ENCODE results near the gene STPG1.

Gene STPG1

GRCh38 chr1:24425922-24426321, 12.3 kb upstream of the STPG1 start:
- no peak for DNase-seq

- no peak for DNase-seq
These were observed 11.9 kb upstream of the STPG1 start for GRCh38 chr1:24425441-24425840.

DNA sequence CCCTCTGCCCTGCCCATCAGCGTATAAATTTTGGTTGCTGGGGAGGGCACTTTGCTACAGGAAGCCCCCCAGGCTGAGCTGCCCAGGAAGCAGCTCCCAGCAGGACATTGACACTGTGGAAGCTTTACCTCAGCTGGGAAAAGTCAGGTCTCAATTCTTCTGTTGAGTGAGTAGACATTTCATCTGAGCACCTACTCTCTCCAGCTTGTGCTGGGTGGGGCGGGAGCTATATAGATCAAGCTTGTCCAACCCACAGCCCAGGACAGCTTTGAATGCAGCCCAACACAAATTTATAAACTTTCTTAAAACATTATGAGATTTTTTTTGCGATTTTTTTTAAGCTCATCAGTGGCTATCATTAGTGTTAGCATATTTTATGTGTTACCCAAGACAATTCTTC, 11.4 kb upstream of the STPG1 start:
- no peak for DNase-seq

DNA sequence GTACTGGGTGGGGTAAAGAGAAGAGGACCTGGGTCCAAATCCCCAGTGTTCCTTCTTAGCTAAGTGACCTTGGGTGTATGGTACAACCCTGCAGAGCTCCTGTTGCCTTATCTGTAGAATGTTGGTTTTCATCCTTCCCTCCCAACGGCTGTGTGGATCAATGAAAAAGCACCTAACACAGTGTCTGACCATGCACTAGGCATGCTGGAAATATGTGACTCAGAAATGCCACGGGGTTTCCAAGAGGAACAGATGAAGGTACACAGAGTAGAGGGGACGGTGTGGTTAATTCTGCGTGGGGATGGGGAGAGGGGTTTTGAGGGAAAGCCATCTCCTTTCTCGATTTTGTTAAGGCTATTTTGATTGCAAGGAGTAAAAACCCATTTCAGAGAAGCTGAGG, 10.6 kb upstream of the STPG1 start:
- no peak for DNase-seq

GRCh38 chr1:24421502-24421901, 7.9 kb upstream of the STPG1 start:
- DNase-seq = no peak

- no peak for DNase-seq
These were observed 7.0 kb upstream of the STPG1 start for GRCh38 chr1:24420547-24420946.

DNA sequence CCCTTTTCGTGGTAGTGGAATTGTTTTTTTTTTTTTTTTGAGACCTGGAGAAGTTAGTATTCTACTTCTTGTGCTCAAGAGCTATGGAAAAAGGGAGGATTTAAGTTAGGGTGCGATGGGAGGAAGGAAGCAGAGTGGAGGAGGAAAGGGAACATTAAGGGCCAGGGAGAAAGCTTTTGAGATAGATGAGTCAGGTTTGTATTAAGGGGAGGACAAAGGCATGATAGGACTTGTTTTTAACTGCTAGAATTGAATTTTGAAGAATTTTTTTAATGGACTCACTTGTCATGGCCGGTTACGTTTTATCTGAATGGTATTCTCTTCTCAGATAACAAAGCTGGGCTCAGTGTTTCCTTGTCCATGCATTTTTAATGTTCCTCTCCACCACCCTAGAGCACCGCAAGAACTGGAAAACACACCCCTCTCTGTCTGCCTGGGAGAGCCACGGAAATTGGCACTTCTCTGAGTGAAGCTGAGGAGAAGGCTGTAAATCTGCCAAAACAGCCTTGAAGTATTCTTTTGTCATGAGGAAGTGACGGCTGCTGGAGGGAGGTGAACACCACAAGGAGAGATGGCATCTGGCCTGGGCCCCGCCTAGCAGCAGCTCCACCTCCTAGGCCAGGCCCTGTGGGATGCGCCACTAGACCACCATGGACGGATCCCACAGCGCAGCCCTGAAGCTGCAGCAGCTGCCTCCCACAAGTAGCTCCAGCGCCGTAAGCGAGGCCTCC, 5.5 kb upstream of the STPG1 start:
- DNase-seq = peak; percentile 83

DNA sequence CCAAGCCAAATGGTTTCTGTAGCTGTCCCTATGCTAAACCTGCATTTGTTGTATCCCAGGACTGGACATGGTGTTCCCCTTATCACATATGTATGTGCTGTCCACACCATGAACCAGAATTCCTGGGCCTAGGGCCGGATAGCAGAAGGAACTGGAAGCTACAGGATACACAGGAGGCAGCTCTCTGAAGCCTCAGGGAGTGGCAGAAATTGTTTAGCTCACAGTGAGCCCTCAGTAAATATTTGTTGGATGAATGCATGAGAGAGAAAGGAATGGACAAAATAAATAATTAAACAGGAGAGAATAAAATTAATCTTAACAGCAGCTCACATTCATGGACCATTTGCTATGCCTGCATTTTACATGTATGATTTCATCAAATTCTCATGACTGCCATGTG, 4.1 kb upstream of the STPG1 start:
- DNase-seq = no peak

- no peak for DNase-seq
These were observed 3.2 kb upstream of the STPG1 start for GRCh38 chr1:24416666-24417391.

DNA sequence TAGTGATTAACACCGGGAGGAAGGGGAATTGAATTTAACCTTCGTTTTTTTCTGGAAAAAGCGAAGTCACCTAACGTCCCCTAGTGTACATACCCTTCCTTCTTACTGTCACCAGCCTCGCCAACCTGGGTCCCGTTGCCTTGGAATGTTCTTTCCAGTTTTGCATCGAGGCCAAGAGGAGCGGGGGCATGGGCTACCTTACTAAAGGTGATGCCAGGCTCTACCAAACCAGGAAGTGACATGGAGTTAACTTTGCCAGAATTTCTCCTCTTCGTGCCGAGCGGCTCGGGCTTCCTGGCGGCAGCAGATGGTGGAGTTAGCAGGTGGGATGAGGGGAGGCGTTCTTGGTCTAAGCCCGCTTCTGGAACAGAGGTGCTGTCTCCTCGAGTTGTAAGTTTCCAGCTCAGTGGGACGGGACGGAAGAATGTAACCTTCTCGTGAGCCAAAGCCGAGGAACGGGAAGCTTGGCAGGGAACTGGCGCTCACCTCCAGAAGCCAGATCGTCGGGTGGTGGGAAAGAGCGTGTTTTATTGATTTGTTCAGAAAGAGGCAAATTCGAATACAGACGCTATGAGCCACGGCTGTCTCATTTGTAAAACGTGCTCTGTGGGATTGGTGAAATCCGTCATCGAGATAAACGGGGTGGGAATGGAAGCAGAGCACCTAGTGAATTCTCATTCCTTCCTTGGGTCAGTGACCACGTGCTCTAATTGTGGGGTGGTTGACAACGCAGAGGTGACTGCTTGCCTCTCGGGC, 2.5 kb upstream of the STPG1 start:
- peak; percentile 19 for DNase-seq

- peak; percentile 98 for DNase-seq
These were observed 1.8 kb upstream of the STPG1 start, which contains the start of gene NIPAL3 for GRCh38 chr1:24415334-24415909. NIPAL3 (plus strand) TSS chr1:24415802; CDS start chr1:24419548, 3,746 bp downstream.

- DNase-seq = no peak
These were observed 1.3 kb upstream of the STPG1 start for GRCh38 chr1:24414775-24415333.

- DNase-seq = no peak
These were observed 1.2 kb downstream of the STPG1 start for GRCh38 chr1:24412408-24412807.

DNA sequence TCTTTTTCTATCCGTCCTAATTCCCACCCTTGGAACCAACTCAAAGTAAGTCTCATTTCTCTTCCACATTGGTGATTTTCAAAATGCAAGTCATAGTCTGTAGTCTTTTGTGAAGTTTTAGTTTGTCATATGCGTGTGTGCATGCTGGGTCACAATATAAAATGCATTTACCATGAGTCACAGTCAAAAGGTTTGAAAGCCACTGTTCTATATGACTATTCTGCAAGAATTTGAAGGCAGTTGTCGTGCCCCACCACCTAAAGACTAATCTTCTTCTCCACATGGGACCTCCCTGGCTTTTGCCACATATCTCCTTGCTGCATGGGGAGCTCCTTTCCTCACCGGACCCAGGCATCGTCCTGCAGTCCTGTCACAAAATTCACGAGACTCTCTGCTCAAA, 1.6 kb downstream of the STPG1 start:
- no peak for DNase-seq

- DNase-seq = no peak
These were observed 2.8 kb downstream of the STPG1 start for GRCh38 chr1:24410750-24411149.

GRCh38 chr1:24409535-24409934, 4.0 kb downstream of the STPG1 start:
- DNase-seq = no peak

GRCh38 chr1:24406788-24407187, 6.8 kb downstream of the STPG1 start:
- no peak for DNase-seq

DNA sequence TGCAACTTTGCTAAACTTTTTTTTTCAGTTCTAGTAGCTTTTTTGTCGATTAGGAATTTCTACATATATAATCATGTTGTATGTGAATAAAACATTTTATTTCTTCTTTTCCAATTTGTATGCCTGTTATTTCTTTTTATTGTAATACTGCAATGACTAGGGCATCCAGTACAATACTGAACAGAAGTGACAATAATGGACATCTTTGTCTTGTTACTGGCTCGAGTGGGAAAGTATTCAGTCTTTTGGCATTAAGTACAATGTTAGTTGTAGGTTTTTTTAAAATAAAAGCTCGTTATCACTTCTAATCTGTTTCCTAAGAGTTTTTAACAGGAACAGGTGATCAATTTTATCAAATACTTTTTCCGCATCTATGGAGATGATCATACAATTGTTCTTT, 9.8 kb downstream of the STPG1 start:
- DNase-seq = no peak

DNA sequence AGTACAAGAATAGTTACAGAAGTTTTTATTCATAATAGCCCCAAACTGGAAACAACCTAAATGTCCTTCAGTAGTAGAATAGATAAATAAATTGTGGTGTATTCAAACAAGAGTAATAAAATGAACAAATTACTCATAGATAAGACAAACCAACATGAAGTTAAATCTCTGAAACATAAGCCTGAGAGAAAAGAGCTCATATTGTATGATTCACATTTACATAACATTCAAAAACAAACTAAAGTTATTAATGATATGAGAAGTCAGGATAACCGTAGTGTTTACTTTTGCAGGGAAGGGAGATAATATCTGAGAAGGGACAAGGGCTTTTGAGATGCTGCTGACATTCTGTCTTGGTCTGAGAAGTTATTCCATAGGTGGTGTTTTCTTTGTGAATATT, 13.5 kb downstream of the STPG1 start:
- DNase-seq = no peak

GRCh38 chr1:24393892-24394291, 19.7 kb downstream of the STPG1 start:
- DNase-seq = no peak

DNA sequence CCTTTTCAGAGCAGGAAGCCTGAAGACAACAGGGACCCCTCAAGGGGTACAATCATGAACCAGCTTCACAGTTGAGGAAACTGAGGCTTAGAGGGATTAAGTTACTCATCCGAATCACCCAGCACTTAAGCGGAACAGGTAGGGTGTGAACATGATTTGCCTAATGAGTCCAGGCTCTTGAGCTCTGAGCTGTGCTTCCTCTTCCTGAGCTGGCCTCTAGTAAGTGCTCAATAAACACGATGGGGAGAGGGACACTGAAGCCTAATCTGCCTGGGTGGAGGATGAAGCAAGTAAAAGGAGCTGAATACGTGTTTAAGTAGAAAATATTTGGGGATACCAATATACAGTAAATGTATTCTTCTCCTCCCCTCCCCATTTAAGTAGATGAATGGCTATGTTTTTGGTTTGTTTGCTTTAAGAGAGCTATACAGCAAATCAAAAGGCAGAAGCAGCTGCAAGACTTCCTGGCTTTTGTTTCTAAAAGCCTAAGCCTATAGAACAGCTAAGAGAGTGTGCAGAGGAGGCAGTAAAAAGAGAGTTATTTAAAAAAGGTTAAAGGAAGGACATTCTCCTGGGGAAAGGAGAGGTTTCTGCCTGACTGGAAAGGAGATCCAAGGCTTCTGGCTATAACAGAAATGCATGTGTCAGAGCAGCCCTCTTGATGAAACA, 20.5 kb downstream of the STPG1 start:
- DNase-seq = peak; percentile 5

DNA sequence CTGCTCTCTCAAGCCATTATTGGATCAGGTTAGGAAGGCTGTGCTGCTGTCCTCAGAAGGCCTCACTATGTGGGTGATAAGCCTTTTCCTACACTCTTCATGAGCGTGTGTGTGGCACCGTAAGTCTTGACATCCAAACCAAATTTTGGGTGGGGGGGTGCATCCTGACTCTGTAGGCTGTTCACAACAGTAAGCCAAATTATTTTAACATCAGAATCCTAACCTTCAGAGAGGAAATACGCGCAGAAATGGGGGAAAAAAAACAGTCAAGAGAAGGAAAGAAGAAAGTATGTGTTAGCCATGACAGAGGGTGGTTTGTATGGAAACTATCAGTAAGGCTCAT, 21.0 kb downstream of the STPG1 start:
- no peak for DNase-seq

All from NCI-H2029 (cell line).